Neuronal stem cell (in vitro differentiated cells): ENCODE measurements around the gene MT1M.

Experiments
- DNase-seq: peaks from one replicate; pipeline ENCODE4 v3.0.0-alpha.2; 2013; ENCODE audit warnings: low spot score
- H2AFZ ChIP-seq: one replicate; pipeline ENCODE4 v1.6.1; 2013; ENCODE audit warnings: mild to moderate bottlenecking, low read length, inconsistent platforms
- H2AK5ac ChIP-seq: 2 replicates; pipeline ENCODE4 v1.6.1; 2013; ENCODE audit warnings: low read depth, mild to moderate bottlenecking, inconsistent platforms, low read length, moderate library complexity, mixed read lengths
- H2BK120ac ChIP-seq: 2 replicates; pipeline ENCODE4 v1.6.1; 2013; ENCODE audit warnings: low read depth, mild to moderate bottlenecking, inconsistent platforms, low read length, moderate library complexity, mixed read lengths
- H2BK12ac ChIP-seq: one replicate; pipeline ENCODE4 v1.6.1; 2013; ENCODE audit warnings: low read length, inconsistent platforms
- H2BK15ac ChIP-seq: 2 replicates; pipeline ENCODE4 v1.6.1; 2013; ENCODE audit warnings: mild to moderate bottlenecking, low read length, inconsistent platforms, mixed read lengths
- H2BK5ac ChIP-seq: one replicate; pipeline ENCODE4 v1.6.1; 2013; ENCODE audit warnings: inconsistent platforms, mild to moderate bottlenecking, low read length, moderate library complexity
- H3K14ac ChIP-seq: one replicate; pipeline ENCODE4 v1.6.1; 2013; ENCODE audit warnings: low read length, inconsistent platforms
- H3K18ac ChIP-seq: 2 replicates; pipeline ENCODE4 v1.6.1; 2013; ENCODE audit warnings: low read length, inconsistent platforms
- H3K23ac ChIP-seq: 2 replicates; pipeline ENCODE4 v1.6.1; 2013; ENCODE audit warnings: low read depth, mild to moderate bottlenecking, mixed read lengths, low read length, inconsistent platforms; ENCODE audit not compliant: poor library complexity
- H3K27ac ChIP-seq: replicated peaks from 3 replicates; pipeline ENCODE4 v1.5.1; 2013; ENCODE audit warnings: low read length, inconsistent platforms
- H3K27me3 ChIP-seq, 3 experiments: 2 replicates each; pipeline ENCODE4 v1.6.1; 2013; ENCODE audit warnings: low read length in 3 of 3, mild to moderate bottlenecking in 2 of 3, inconsistent platforms in 1 of 3, low read depth in 1 of 3, mixed read lengths in 1 of 3, moderate library complexity in 1 of 3; ENCODE audit not compliant: control insufficient read depth in 3 of 3, insufficient read depth in 3 of 3
- H3K36me3 ChIP-seq, 2 donors: replicated peaks in 1 of 2; 2 replicates each; pipeline ENCODE4 v1.6.1; 2013; ENCODE audit warnings: low read length in 2 of 2; ENCODE audit not compliant: control insufficient read depth in 2 of 2, insufficient read depth in 2 of 2
- H3K4ac ChIP-seq: 2 replicates; pipeline ENCODE4 v1.6.1; 2013; ENCODE audit warnings: inconsistent platforms, mild to moderate bottlenecking, low read length, moderate library complexity
- H3K4me1 ChIP-seq, 2 donors: 1 replicate in 1 of 2; 2 replicates in 1 of 2; pipeline ENCODE4 v1.6.1; 2013; ENCODE audit warnings: low read length in 2 of 2, low read depth in 1 of 2; ENCODE audit not compliant: control insufficient read depth in 2 of 2, insufficient read depth in 1 of 2
- H3K4me2 ChIP-seq: one replicate; pipeline ENCODE4 v1.6.1; 2013; ENCODE audit warnings: mild to moderate bottlenecking, low read length, inconsistent platforms; ENCODE audit not compliant: insufficient read depth, poor library complexity, severe bottlenecking
- H3K4me3 ChIP-seq, 2 donors: 2 replicates each; pipeline ENCODE4 v1.5.1; 2013; ENCODE audit warnings: low read length in 2 of 2, mild to moderate bottlenecking in 2 of 2, inconsistent platforms in 1 of 2, moderate library complexity in 1 of 2
- H3K79me1 ChIP-seq: one replicate; pipeline ENCODE4 v1.6.1; 2013; ENCODE audit warnings: low read depth, mild to moderate bottlenecking, inconsistent platforms, low read length, moderate library complexity
- H3K9ac ChIP-seq: one replicate; pipeline ENCODE4 v1.6.1; 2013; ENCODE audit warnings: mild to moderate bottlenecking, low read depth, low read length, inconsistent platforms; ENCODE audit not compliant: poor library complexity
- H3K9me3 ChIP-seq, 2 donors: replicated peaks in 1 of 2; 2 replicates each; pipeline versions ENCODE3 to v1.6.1; 2013; ENCODE audit warnings: low read length in 2 of 2, mild to moderate bottlenecking in 2 of 2, inconsistent platforms in 1 of 2, low read depth in 1 of 2, mixed read lengths in 1 of 2, moderate library complexity in 1 of 2; ENCODE audit not compliant: control insufficient read depth in 2 of 2, insufficient read depth in 1 of 2
- H4K8ac ChIP-seq: one replicate; pipeline ENCODE4 v1.6.1; 2013; ENCODE audit warnings: low read depth, mild to moderate bottlenecking, inconsistent platforms, low read length, moderate library complexity
- H4K91ac ChIP-seq: one replicate; pipeline ENCODE4 v1.6.1; 2013; ENCODE audit warnings: low read length, low read depth, mild to moderate bottlenecking, inconsistent platforms; ENCODE audit not compliant: poor library complexity
- WGBS, 2 donors: extraction: QIAGEN DNeasy Blood & Tissue Kit; methylation state at CpG; one replicate each; pipeline ENCODE4 v1.1.7; 2013; ENCODE audit warnings: missing lambda C conversion rate in 2 of 2, mixed read lengths in 1 of 2; ENCODE audit not compliant: insufficient read length in 2 of 2, insufficient replicate concordance in 1 of 2; ENCODE audit errors: extremely low coverage in 2 of 2; 5-methylcytosine and 5-hydroxymethylcytosine counted together

The MT1M gene

GRCh38 chr16:56679078-56679730 lies 46.7 kb downstream of the MT1M start:
- Histone ChIP-seq H3K9me3 (peaks cover 0 to 2% of the 10 kb centered on the region in 2 donors), H3K4me3 (no peak overlapping the region), H2AK5ac (no peak overlapping the region), H3K27me3 (peaks cover 8 to 86% (median 46%) of the 10 kb centered on the region in 3 experiments), H2BK12ac (no peak overlapping the region), H3K9ac (no peak overlapping the region), H3K18ac (no peak overlapping the region), H2BK5ac (no peak overlapping the region), H3K27ac (no peak overlapping the region), H3K23ac (no peak overlapping the region), H3K14ac (no peak overlapping the region), H2BK120ac (no peak overlapping the region), H3K4ac (no peak overlapping the region), H4K8ac (no peak overlapping the region), H4K91ac (no peak overlapping the region), H3K4me2 (no peak overlapping the region), H3K36me3 (no peaks in the 10 kb centered on the region), H2BK15ac (no peak overlapping the region), H2AFZ (no peak overlapping the region), H3K4me1 (peaks cover 18% of the 10 kb centered on the region in 2 donors), H3K79me1 (no peaks in the 10 kb centered on the region)
- no CpG with 5 or more reads among the region's 3 CpGs for whole genome bisulfite sequencing, 2 donors
- no peak for DNase-seq

DNA sequence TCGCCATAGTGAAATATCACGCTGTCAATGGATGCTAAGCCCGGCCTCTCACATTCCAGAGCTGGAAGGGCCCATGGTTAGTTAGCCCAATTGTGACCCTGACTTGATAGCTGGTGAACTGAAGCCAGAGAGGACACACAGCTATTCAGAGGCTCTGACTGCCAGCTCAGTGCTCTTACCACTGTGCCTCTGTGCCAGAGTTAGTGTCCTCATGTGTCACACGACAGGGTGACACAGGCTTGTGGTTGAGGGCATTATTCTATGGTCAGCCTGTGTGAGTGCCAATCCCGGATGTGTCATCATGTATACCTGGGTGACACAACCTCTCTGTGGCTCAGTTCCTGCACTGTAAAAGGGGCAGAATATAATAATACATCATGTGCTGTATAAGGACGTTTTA lies 47.4 kb downstream of the MT1M start:
- Histone ChIP-seq H3K4me3 (no peak overlapping the region), H3K4ac (no peak overlapping the region), H3K27me3 (peaks cover 8 to 82% (median 41%) of the 10 kb centered on the region in 3 experiments), H3K79me1 (no peaks in the 10 kb centered on the region), H2AFZ (no peak overlapping the region), H3K4me2 (no peak overlapping the region), H3K14ac (no peak overlapping the region), H3K23ac (no peak overlapping the region), H2BK120ac (no peak overlapping the region), H4K8ac (no peak overlapping the region), H3K9ac (no peak overlapping the region), H3K36me3 (no peaks in the 10 kb centered on the region), H4K91ac (no peak overlapping the region), H3K27ac (no peak overlapping the region), H2BK5ac (no peak overlapping the region), H3K4me1 (peaks cover 18% of the 10 kb centered on the region in 2 donors), H2AK5ac (no peak overlapping the region), H2BK15ac (no peak overlapping the region), H3K18ac (no peak overlapping the region), H3K9me3 (peaks cover 0 to 2% of the 10 kb centered on the region in 2 donors), H2BK12ac (no peak overlapping the region)
- no peak for DNase-seq
- WGBS, 2 donors, result no CpG with 5 or more reads among the region's 6 CpGs

- H3K36me3 ChIP-seq, result no peaks in the 10 kb centered on the region
- H3K9ac ChIP-seq, result peak within 1 kb of the TSS; percentile 85
- H2AFZ ChIP-seq, result peak within 1 kb of the TSS; percentile 94
- H2BK5ac ChIP-seq, result no peak within 1 kb of the TSS
- peak; percentile 51 for DNase-seq
- peaks cover 0 to 60% (median 20%) of the 10 kb centered on the region in 3 experiments for H3K27me3 ChIP-seq
- H4K91ac ChIP-seq, result no peak within 1 kb of the TSS
- H3K4me3 ChIP-seq, result peak within 1 kb of the TSS; percentile 48 to 78
- no CpG with 5 or more reads among the region's 49 CpGs for WGBS, 2 donors
- H2BK15ac ChIP-seq, result peak within 1 kb of the TSS; percentile 22
- H4K8ac ChIP-seq, result no peak within 1 kb of the TSS
- H2BK12ac ChIP-seq, result no peak within 1 kb of the TSS
- no peak within 1 kb of the TSS for H2AK5ac ChIP-seq
- H3K4me2 ChIP-seq, result peak within 1 kb of the TSS; percentile 87
- H3K4ac ChIP-seq, result peak within 1 kb of the TSS; percentile 14
- peak within 1 kb of the TSS; percentile 89 for H3K18ac ChIP-seq
- peak within 1 kb of the TSS; percentile 28 for H3K14ac ChIP-seq
- H3K23ac ChIP-seq, result peak within 1 kb of the TSS; percentile 46
- H3K79me1 ChIP-seq, result no peaks in the 10 kb centered on the region
- peaks cover 0 to 5% of the 10 kb centered on the region in 2 donors for H3K9me3 ChIP-seq
- H3K4me1 ChIP-seq, result peaks cover 12 to 18% of the 10 kb centered on the region in 2 donors
- no peak within 1 kb of the TSS for H3K27ac ChIP-seq
- H2BK120ac ChIP-seq, result no peak within 1 kb of the TSS
Observed at GRCh38 chr16:56681939-56682702, 49.7 kb downstream of the MT1M start, which contains the start of gene MT1X. Gene MT1X, plus strand, starts transcription at chr16:56682470. Its CDS starts 71 bp downstream, at chr16:56682541.
